HL-60 (cell line): ENCODE data around the gene MTG2.

Experiments used
- CTCF ChIP-seq: IDR thresholded peaks from one replicate; pipeline ENCODE4 v1.5.1; 2011; ENCODE audit warnings: low read length, control low read depth, inconsistent platforms; ENCODE audit not compliant: insufficient read depth
- GABPA ChIP-seq: IDR thresholded peaks from 2 replicates; pipeline ENCODE4 v1.6.1; 2012; ENCODE audit warnings: low read depth
- SPI1 ChIP-seq: IDR thresholded peaks from 2 replicates; pipeline ENCODE4 v1.6.1; 2012; ENCODE audit warnings: low read depth, mild to moderate bottlenecking, borderline replicate concordance

GRCh38 chr20:62198931-62199330, 16.1 kb downstream of the MTG2 start:
- TF ChIP-seq GABPA (no peak), CTCF (no peak), SPI1 (no peak)
